ENCODE data around the gene DTNBP1.

The DTNBP1 gene

GRCh38 chr6:15501826-15502445, 160.9 kb downstream of the DTNBP1 start:
- no peak for DNase-seq (ENCODE audit: low read depth in 2 of 2)

GRCh38 chr6:15500901-15501825, 161.7 kb downstream of the DTNBP1 start:
- DNase-seq (ENCODE audit: low read depth in 2 of 2): no peak

- DNase-seq (ENCODE audit: low read depth in 2 of 2): no peak
These were observed 162.6 kb downstream of the DTNBP1 start for GRCh38 chr6:15500078-15500740.

- no peak for DNase-seq (ENCODE audit: low read depth in 2 of 2)
These were observed 163.2 kb downstream of the DTNBP1 start for GRCh38 chr6:15499591-15499990.

- DNase-seq (ENCODE audit: low read depth in 2 of 2): no peak
These were observed 163.7 kb downstream of the DTNBP1 start for GRCh38 chr6:15499125-15499524.

GRCh38 chr6:15498640-15499039, 164.2 kb downstream of the DTNBP1 start:
- no peak for DNase-seq (ENCODE audit: low read depth in 2 of 2)

- DNase-seq (ENCODE audit: low read depth in 2 of 2): no peak
These were observed 166.3 kb downstream of the DTNBP1 start for GRCh38 chr6:15496345-15497131.

GRCh38 chr6:15495375-15495901, 167.4 kb downstream of the DTNBP1 start:
- DNase-seq (ENCODE audit: low read depth in 2 of 2): no peak

- DNase-seq (ENCODE audit: low read depth in 2 of 2): no peak
These were observed 169.2 kb downstream of the DTNBP1 start for GRCh38 chr6:15493437-15494168.

GRCh38 chr6:15491986-15492269, 170.9 kb downstream of the DTNBP1 start:
- no peak for DNase-seq (ENCODE audit: low read depth in 2 of 2)

- peak; percentile 25 to 48 for DNase-seq (ENCODE audit: low read depth in 2 of 2)
These were observed 171.4 kb downstream of the DTNBP1 start for GRCh38 chr6:15491255-15491985.

- DNase-seq (ENCODE audit: low read depth in 2 of 2): no peak
These were observed 172.4 kb downstream of the DTNBP1 start for GRCh38 chr6:15490242-15491100.

GRCh38 chr6:15489261-15489962, 173.4 kb downstream of the DTNBP1 start:
- DNase-seq (ENCODE audit: low read depth in 2 of 2): no peak

- DNase-seq (ENCODE audit: low read depth in 2 of 2): no peak
These were observed 175.6 kb downstream of the DTNBP1 start for GRCh38 chr6:15487262-15487661.

GRCh38 chr6:15485936-15486335, 176.9 kb downstream of the DTNBP1 start:
- DNase-seq (ENCODE audit: low read depth in 2 of 2): no peak

- DNase-seq (ENCODE audit: low read depth in 2 of 2): no peak
These were observed 178.0 kb downstream of the DTNBP1 start for GRCh38 chr6:15484821-15485220.

GRCh38 chr6:15484140-15484539, 178.7 kb downstream of the DTNBP1 start:
- DNase-seq (ENCODE audit: low read depth in 2 of 2): no peak

- no peak for DNase-seq (ENCODE audit: low read depth in 2 of 2)
These were observed 179.8 kb downstream of the DTNBP1 start for GRCh38 chr6:15483060-15483459.
